ENCODE measurements around the gene NDC80. TPM values are rescaled to one million over a fixed set of nuclear protein-coding genes. Genes with fewer than 3 reads are reported as not detected.

The NDC80 gene
- total RNA-seq, 1 experiment from 2014 or later, result 32.3 TPM

DNA sequence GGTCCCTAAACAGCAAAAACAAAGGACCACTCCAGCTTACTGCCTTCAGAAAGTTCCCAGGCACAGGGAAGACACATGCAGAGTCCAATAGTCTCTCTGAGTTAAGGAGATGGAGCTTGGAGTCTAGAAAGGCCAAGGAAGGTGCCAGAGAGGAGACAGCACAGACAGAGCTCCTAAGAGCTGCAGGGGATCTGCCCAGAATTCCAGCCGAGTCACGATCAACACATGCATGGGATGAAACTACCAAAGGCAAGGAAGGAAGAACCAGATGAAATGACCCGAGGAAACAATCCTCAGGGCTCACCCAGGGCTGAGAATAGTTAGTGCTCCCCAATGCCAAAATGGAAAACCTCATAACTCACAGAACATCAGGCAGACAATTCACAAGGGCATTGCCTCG lies 15.5 kb upstream of the NDC80 start:
- DNase-seq (ENCODE audit: extremely low read depth, low read depth), result no peak

DNA sequence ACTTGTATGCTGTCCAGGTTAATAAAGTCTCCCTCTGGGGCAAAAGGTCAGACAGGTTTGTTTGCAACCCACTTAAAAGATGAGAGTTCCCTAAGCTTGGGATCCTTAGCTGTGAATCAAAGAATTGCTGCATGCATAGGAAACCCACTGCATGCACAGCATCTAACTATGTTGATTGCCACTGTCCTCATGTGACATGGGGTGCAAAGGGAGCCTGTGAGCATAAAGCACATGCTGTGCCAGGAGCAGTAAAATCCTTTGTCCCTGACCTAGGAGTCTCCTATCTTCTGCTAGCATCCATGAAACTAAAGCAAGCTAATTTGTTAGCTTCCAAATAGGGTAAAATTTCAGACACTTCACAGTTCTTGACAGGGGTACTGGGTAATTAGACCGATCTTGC lies 13.8 kb upstream of the NDC80 start:
- no peak for DNase-seq (ENCODE audit: extremely low read depth, low read depth)

DNA sequence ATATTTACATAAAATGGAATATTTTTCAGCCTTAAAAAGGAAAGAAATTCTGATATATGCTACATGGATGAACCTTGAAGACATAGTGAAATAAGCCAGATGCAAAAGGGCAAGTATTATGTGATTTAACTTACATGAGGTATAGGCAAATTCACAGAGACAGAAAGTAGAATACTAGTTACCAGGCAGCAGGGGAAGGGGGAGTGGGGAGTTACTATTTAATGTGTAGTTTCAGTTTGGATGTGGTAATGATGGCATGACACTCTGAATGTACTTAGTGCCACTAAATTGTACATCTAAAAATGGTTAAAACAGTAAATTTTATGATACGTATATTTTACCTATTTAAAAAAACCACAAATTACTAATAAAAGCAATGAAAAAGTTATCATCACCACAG lies 12.1 kb upstream of the NDC80 start:
- DNase-seq (ENCODE audit: extremely low read depth, low read depth), result no peak

DNA sequence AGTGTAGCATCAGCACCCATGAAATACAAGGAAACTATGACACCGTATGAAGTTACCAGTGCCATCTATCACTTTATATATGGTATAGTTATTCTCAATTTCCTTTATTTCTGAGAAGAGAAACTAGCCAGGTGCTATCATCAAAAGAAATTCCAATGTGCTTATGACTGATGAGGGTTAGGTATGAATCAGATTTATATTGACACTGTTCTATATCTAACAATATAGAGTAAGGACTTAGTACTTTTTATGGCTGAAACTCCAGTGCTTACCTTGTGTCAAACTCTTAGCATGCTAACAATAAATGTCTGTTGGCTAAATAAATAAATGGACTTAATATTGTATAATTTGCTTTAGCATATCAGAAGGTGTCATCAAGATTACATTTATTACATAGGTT lies 7.0 kb upstream of the NDC80 start:
- no peak for DNase-seq (ENCODE audit: extremely low read depth, low read depth)

DNA sequence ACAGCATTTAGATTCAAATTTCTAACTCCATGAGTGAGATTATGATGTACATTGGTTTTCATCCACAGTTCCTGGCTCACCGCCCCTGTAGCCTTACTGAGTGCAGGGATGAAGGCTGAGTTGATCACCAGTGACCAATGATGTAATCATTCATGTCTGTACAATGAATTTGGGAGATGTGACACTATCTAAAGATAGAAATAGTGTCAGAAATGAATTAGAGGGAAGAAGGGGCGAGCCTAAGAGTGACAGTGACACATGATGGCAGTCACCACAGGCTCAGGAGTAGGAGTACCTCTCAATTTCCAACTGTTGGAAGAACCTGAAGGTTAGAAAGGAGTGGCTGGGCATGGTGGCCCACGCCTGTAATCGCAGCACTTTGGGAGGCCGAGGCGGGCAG lies 3.2 kb upstream of the NDC80 start:
- no peak for DNase-seq (ENCODE audit: extremely low read depth, low read depth)

DNA sequence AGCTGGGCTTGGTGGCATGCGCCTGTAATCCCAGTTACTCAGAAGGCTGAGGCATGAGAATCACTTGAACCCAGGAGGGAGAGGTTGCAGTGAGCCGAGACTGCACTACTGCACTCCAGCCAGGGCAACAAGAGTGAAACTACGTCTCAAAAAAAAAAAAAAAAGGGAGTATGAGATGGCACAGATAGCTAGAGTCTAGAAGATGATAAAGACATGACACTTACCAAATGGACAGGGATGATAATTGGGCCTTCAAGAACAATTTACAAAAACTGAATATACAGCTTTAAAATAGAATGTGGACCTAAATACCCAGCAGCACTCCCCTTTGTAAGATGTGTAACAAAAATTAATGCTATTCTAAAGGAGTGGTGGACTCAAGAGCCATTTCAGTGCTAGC lies 2.8 kb upstream of the NDC80 start:
- DNase-seq (ENCODE audit: extremely low read depth, low read depth), result no peak

DNA sequence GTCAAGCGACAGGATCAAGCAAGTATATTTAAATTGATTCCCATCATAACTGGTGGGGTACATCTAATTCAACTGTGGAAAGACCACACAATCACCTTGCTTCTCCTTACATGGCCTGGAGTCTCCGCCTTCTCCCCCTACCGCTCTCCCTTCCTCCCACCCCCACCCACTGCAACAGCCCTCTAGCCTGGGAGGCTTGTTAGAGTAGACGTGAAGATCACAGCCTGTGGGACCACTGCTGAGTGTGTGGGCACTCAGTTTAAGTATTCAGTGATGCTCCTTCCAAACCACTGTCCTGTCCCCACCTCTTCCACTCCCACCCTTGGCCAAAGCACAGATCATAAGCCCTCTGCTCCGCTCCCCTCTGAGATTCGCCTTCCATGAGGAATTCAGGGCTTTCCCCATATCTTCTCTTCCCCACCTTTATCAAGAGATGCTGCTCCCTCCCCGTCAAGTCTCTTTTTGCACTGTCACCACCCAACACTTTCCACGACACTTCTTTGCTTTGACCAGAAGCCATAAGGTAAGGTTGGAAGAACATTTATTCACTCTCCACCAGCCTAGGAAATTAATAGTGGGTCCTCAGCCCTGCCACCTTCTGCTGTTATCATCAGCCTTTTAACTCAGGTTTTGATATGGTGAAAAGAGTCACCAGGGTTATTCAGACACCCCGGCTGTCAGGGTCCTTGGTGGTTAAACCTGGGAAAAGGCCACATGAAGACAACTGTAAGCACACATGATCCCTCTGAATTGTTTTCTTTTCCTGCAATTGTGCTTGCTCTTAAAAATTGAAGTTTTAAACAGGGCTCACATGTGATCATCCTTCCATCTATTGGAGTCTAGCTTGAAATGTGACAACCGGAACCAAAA lies 1.8 kb upstream of the NDC80 start:
- no peak for DNase-seq (ENCODE audit: extremely low read depth, low read depth)

DNA sequence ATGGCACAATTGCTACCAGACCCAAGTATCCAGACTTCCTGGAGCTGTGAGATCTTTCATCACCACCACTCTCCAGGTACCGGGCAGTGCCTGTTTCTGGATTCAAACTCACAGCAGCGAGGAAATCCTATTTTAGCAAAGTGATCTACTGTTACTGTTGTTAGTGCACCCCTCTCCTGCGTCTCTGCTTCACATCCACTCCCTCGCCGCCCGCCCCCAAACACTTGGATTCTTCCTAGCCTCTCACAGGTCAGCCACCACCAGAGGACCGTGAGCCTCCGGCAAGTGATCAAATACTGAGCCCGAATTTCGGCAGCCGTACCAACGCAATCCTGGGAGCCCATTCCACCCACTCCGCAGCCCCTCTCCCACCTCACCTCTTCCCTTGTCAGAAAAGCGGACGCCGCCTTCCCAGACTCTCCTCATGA lies 571 bp upstream of the NDC80 start:
- peak; percentile 45 for DNase-seq (ENCODE audit: extremely low read depth, low read depth)

DNA sequence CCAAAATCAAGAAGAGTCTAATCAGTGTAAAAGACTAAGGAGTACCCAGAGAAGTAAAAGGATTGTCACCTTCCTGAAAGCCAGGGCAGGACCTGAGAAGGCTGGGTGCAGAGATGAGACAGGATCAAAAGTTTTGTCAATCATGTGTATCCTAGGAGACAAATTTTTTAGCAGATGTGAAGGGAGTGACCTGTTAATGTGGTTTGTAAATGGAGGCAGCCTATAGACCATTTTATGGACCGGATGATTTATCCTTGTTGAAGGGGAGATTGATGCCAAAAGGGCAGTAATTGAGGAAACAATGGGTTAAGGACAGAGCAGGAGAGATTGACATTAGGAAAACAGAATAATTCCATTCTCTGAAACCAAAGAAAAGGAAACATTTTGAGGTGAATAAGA lies 813 bp downstream of the NDC80 start:
- DNase-seq (ENCODE audit: extremely low read depth, low read depth), result no peak

DNA sequence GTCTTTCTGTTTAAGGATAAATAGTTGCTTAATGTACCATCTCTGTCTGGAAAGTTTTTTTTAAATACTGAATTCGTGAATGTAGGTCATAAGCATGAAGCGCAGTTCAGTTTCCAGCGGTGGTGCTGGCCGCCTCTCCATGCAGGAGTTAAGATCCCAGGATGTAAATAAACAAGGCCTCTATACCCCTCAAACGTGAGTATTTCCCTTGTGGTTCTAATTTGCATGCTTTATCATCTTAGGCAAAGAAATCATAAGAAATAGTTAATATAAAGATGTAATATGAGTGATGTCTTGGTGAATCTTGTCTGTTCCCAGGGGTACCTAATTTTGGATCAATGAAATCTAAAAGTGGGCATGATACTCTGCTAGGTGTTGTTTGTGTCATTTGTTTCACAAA lies 1.5 kb downstream of the NDC80 start:
- DNase-seq (ENCODE audit: extremely low read depth, low read depth), result no peak

DNA sequence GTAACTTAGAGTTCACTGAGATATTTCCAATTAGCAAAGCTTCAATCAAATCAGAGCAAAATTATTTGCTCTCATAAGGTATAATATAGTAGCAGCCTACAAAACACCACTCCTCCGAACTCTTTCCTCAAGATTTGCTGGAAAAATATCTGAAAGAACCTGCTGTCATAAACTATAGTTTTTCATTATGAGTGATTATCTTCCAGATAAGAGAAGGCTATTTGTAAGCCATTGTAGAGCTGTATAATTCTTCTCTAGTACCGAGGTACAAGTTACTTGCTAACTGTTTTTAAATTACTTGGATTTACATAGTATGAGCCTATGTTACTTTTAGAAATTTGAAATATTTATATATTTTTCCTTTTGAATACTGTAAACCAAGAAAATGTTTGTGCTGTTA lies 2.1 kb downstream of the NDC80 start:
- DNase-seq (ENCODE audit: extremely low read depth, low read depth), result no peak

DNA sequence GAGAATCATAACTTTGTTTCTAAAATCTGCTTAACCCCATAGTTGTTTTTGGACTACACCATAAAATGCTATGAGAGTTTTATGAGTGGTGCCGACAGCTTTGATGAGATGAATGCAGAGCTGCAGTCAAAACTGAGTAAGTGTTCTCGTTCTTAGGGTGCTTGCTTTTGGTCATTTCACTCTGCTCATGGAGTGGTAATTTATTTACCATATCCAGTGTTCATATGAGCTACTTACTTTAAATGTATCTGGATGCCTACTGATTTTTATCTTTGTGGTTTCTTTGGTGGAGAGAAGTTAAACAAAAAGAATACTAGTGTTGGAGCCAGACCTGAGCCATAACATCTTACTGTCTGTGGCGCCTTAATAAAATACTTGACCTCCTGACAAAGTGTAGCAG lies 16.4 kb downstream of the NDC80 start:
- DNase-seq (ENCODE audit: extremely low read depth, low read depth), result no peak

DNA sequence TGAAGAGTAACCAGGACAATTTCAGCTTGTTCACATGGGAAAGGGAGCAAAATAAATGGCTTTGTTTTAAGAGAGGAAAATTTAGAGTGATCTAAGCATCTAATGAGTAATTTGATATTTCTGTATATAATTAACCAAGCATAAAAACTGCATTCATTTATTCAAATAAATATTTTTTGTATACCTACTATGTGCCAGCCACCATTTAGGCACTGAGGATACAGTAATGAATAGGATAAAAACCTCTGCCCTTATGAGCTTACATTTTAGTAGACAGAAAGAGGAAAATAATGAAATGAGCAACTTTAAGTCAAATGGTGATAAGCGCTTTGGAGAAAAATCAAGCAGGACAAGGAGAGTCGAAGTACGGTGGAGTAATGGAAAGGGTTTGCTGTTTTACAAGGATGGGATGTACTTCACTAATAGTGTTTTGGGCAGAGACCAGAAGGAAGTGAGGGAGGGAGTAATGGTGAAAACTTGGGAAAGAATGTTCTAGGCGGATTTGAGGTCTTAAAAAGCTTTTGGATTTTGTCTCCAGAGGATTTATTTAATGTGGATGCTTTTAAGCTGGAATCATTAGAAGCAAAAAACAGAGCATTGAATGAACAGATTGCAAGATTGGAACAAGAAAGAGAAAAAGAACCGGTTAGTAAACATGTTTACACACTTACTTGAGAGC lies 17.4 kb downstream of the NDC80 start:
- DNase-seq (ENCODE audit: extremely low read depth, low read depth), result no peak

DNA sequence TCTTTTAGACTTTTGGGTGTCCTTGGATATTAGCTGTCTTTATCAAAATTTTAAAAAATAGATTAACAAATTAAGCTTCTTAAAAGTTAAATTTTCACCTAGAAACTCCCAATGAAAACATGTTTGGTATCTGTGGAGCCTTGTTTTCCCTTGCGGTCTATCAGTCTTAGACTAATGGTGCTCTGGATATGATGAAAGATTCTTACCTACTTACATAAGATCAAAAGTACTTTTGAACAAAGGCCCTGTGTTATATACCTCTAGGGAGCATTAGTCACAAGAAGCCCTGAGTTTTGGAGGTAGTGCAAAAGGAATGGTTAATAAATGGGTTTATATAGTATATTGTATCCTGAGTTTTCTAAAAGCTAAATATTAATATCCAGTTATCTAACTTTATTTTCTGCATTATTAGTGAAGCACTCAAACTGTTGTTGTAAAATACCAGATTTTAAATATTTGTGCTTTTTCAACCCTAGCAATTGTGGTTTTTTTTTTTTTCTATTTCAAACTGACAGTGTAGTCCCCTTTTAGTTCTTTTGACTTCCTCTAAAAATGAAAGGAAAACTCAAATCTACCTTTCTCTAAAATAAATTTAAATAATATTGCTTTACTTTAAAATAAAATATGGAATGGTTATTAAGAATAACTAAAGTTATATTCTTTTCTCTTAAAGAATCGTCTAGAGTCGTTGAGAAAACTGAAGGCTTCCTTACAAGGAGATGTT lies 18.1 kb downstream of the NDC80 start:
- DNase-seq (ENCODE audit: extremely low read depth, low read depth), result no peak

DNA sequence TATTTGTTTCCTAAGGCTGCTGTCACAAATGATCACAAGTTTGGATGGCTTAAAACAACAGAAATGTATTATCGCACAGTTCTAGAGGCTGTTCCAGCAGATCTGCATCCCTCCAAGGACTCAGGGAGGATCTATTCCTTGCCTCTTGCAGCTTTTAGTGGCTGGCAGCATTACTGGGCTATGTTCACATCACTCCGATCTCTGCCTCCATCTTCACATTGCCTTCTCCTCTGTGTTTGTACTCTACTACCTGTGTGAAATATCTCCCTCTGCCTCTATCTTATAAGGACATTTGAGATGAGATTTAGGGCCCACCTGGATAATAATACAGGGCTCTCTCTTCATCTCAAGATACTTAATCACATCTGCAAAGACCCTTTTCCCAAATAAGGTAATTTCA lies 18.9 kb downstream of the NDC80 start:
- DNase-seq (ENCODE audit: extremely low read depth, low read depth), result no peak

DNA sequence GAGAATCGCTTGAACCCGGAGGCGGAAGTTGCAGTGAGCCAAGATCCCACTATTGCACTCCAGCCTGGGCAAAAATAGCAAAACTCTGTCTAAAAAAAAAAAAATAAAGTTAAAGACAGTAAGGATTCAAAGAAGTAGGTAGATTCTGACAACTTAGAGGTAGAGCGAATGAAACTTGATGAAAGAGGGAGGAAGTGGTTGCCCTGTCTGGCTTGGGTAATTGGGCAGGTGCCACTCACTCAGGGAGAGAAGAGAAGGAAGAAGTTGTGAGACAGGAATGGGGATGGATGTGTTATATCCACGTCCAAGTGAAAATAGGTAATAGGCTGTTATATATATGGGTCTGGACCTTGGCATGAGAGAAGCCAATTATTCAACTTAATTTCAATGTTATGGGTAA lies 26.3 kb downstream of the NDC80 start:
- DNase-seq (ENCODE audit: extremely low read depth, low read depth), result no peak

DNA sequence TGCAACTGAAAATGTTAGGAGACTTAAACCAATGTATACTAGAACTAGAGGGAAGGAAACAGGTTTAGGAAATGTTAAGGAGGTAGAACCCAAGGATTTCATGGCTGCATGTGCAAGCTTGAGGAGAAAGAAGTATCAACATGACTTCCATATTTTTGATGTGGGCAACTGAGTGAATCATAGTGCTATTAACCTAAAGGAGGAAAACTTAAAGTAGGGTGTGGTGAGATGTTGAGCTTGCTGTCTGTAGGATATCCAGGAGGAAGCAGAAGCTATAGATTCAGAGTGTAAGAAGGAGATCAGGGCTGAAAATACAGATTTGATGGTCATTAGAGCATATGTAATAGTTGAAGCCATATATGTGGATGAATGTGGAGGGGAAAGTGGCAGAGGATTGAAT lies 31.5 kb downstream of the NDC80 start:
- no peak for DNase-seq (ENCODE audit: extremely low read depth, low read depth)

DNA sequence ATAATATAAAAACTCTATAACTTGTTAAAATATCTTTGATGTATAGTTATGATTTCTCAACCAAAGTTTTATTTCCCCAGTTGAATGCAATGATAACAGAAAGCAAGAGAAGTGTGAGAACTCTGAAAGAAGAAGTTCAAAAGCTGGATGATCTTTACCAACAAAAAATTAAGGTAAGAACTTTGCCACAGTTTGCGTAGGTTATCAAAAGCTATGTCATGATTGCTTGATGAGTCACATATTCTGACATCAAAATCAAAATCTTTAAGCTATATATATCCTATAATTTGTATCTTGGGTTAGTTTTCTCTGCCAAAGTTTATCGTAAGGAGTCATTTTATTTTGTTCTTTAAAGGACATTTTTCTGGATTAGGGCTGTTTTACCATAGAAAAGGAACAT lies 35.0 kb downstream of the NDC80 start:
- no peak for DNase-seq (ENCODE audit: extremely low read depth, low read depth)

DNA sequence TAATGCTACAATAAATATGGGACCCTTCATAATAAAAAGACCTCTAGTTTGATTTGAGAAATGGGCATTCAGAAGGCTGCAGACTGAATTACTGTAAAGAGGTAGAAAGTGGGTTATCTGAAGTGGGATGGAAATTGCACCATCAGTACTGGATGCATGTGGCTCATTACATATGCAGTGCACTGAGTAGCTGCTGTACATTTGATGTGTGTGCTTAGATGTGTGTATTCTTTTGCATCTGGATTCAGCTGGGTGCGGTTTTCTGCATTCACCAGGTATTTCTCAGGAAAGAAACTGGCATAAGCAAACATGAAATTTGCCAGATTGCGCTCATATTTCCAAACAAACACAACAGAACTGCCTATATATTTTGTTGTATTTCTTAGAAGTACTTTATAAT lies 38.2 kb downstream of the NDC80 start:
- no peak for DNase-seq (ENCODE audit: extremely low read depth, low read depth)

DNA sequence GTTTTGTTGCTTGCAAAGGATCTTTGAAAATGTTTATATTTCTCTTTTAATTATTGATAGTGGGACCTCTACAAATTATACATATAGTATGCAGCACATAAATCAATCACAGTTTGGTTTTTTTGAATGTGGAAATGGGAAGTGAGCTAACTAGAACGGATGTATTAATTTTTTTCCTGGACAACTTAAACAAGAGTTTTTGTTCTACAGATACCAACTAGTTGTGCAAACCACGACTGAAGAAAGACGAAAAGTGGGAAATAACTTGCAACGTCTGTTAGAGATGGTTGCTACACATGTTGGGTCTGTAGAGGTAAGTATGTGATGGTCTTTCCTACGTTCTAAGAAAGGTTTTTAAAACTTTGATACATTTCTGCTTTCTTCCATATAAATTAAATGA lies 39.2 kb downstream of the NDC80 start:
- no peak for DNase-seq (ENCODE audit: extremely low read depth, low read depth)

DNA sequence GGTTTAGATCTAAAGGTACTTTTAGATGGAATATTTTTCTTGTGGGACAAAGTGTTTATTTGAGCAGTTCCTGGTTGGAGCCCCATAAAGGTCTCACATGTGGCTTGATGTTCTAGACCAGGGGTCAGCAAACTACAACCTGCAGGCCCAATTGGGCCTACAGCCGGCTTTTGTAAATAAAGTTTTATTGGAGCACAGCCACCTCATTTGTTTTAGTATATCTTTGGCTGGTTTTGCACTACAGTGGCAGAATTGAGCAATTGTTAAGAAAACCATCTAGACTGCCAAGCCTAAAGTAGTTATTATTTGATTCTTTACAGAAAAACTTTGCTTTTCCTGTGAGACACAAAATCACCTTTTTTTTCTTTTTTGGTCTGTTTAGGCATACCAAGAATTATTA lies 41.6 kb downstream of the NDC80 start:
- no peak for DNase-seq (ENCODE audit: extremely low read depth, low read depth)

Data from NCI-H460 (cell line).